ENCODE data around the gene SPCS1. TPM values are rescaled to one million over a fixed set of nuclear protein-coding genes. Genes with fewer than 3 reads are reported as not detected.

SPCS1 gene
- polyA plus RNA-seq, 1 of the 3 experiments (the other 2 are of a cell fraction), result 191 TPM

GRCh38 chr3:52756141-52756540 lies 50.2 kb downstream of the SPCS1 start:
- no peak for DNase-seq
- H3K9me3 ChIP-seq, result no peaks in the 10 kb centered on the region
- no peaks in the 10 kb centered on the region for H3K27me3 ChIP-seq (ENCODE audit: insufficient read depth)
- no peak overlapping the region for H3K27ac ChIP-seq (ENCODE audit: low read depth in 2 of 2, low read length in 1 of 2)
- H3K4me2 ChIP-seq, result no peak overlapping the region
- no peaks in the 10 kb centered on the region for H3K4me1 ChIP-seq (ENCODE audit: control insufficient read depth in 1 of 2, insufficient read depth in 2 of 2, low read depth in 1 of 2, low read length in 1 of 2)
- TF ChIP-seq NFIC (IDR thresholded peaks at IDR 0.05; ENCODE audit: borderline replicate concordance) (no peak), EP300 (IDR thresholded peaks at IDR 0.05; ENCODE audit: borderline replicate concordance in 1 of 2, low read depth in 1 of 2, low read length in 1 of 2) (no peak), GABPA (IDR thresholded peaks at IDR 0.05; ENCODE audit: low read depth) (no peak)
- H3K36me3 ChIP-seq (replicated peaks in 1 of 2; ENCODE audit: control insufficient read depth in 1 of 2, insufficient read depth in 2 of 2, low read length in 1 of 2), result peaks cover 32 to 63% of the 10 kb centered on the region in 2 experiments
- 0 out of 2 replicates have a peak, but pooled peaks cover 2% of the 10 kb centered on the region for H3K79me2 ChIP-seq (ENCODE audit: insufficient read depth)
- no peaks in the 10 kb centered on the region for H3K9me2 ChIP-seq
- no peaks in the 10 kb centered on the region for H4K20me1 ChIP-seq (ENCODE audit: insufficient read depth)
- CTCF ChIA-PET, result interaction anchor here (2.4 kb wide), 1 partner anchor 14 kb away, joined by 6 read pairs; no protein-coding TSS in a partner anchor
- POLR2A ChIA-PET, result no interaction called here
- H2AFZ ChIP-seq (ENCODE audit: low read depth), result no peak overlapping the region
- WGBS (ENCODE audit: low lambda C conversion rate), result 93% methylated on average over 1 of the region's 1 CpG
- no peak overlapping the region for H3K9ac ChIP-seq
- no peak overlapping the region for H3K4me3 ChIP-seq (ENCODE audit: low read depth in 2 of 2, low read length in 1 of 2)
- H3F3A ChIP-seq (replicated peaks; ENCODE audit: insufficient read depth), result no peaks in the 10 kb centered on the region

Small RNA genes lying within 50 kb of the gene (small RNA-seq; reads per million reads assigned to genes)
- gene AC006254.2, result 0 reads per million in 7 experiments
- 490 to 16,705 (median 1,376) reads per million in 7 experiments for gene RF00569
- gene RF01183, result 0 reads per million in 7 experiments
- 0 to 0.06 (median 0) reads per million in 7 experiments for gene SNORD19
- 0 reads per million in 7 experiments for gene SNORD19B
- 23.2 to 631 (median 64.4) reads per million in 7 experiments for gene SNORD69

Other genes with a start within 250 kb of the SPCS1 start
- gene STAB1, start 210.8 kb upstream of the SPCS1 start, polyA plus RNA-seq (2012; rRNA removed), result 0.03 and 0.05 TPM in 2 replicates
- gene NT5DC2, start 172.2 kb upstream of the SPCS1 start, polyA plus RNA-seq (2012; rRNA removed), result 93.9 and 113 TPM in 2 replicates
- 43.8 and 124 TPM in 2 replicates for gene UQCC5, start 169.5 kb upstream of the SPCS1 start, polyA plus RNA-seq (2012; rRNA removed)
- 14.0 and 14.3 TPM in 2 replicates for gene PBRM1, start 20.2 kb upstream of the SPCS1 start, polyA plus RNA-seq (2012; rRNA removed)
- gene GNL3, start 20.1 kb upstream of the SPCS1 start, polyA plus RNA-seq (2012; rRNA removed), result 55.0 and 77.0 TPM in 2 replicates
- 102 and 135 TPM in 2 replicates for gene GLT8D1, start 315 bp upstream of the SPCS1 start, polyA plus RNA-seq (2012; rRNA removed)
- gene NEK4, start 64.8 kb downstream of the SPCS1 start, polyA plus RNA-seq (2012; rRNA removed), result 8.8 and 9.3 TPM in 2 replicates
- gene ITIH1, start 71.5 kb downstream of the SPCS1 start, polyA plus RNA-seq (2012; rRNA removed), result not detected in 2 replicates
- 4.3 and 5.3 TPM in 2 replicates for gene ITIH3, start 88.7 kb downstream of the SPCS1 start, polyA plus RNA-seq (2012; rRNA removed)
- 1.1 and 2.0 TPM in 2 replicates for gene ITIH4, start 124.6 kb downstream of the SPCS1 start, polyA plus RNA-seq (2012; rRNA removed)
- gene MUSTN1, start 128.9 kb downstream of the SPCS1 start, polyA plus RNA-seq (2012; rRNA removed), result 0.42 and 0.54 TPM in 2 replicates
- 9.3 and 10.4 TPM in 2 replicates for gene STIMATE, start 191.4 kb downstream of the SPCS1 start, polyA plus RNA-seq (2012; rRNA removed)